ENCODE data around the gene TRIM10. TPM values are rescaled to one million over a fixed set of nuclear protein-coding genes. Genes with fewer than 3 reads are reported as not detected.

TRIM10 gene
- total and polyA plus RNA-seq, 10 of the 15 experiments (the other 5 are each of a cell fraction or from before 2014, with no cell fraction given): 0.01 TPM; not detected in 9

- TF ChIP-seq SP1 (IDR thresholded peaks at IDR 0.05; ENCODE audit: low read depth, low read length) (no peak), PAX8 (IDR thresholded peaks at IDR 0.05) (no peak), RCOR1 (conservative IDR thresholded peaks at IDR 0.05; ENCODE audit: low read depth, low read length) (no peak)
These were observed 7.0 kb downstream of the TRIM10 start (continued) for GRCh38 chr6:30154061-30154460.

- Histone ChIP-seq H3K79me2 (ENCODE audit: control insufficient read depth, insufficient read depth, low read length) (no peaks in the 10 kb centered on the region), H3K27ac (ENCODE audit: control insufficient read depth, insufficient read depth) (no peak overlapping the region), H3K36me3 (ENCODE audit: control insufficient read depth in 2 of 2, insufficient read depth in 2 of 2, low read length in 1 of 2) (no peaks in the 10 kb centered on the region), H3K4me2 (ENCODE audit: control insufficient read depth, insufficient read depth) (no peak overlapping the region), H3K4me3 (no peak overlapping the region), H3K27me3 (replicated peaks in 1 of 2; ENCODE audit: control insufficient read depth in 2 of 2, insufficient read depth in 2 of 2, low read length in 1 of 2) (peaks cover 0 to 2% of the 10 kb centered on the region in 2 experiments; a peak in 3 of 4 replicates), H2AFZ (ENCODE audit: control insufficient read depth, low read depth, low read length) (no peak overlapping the region), H3K9ac (ENCODE audit: control insufficient read depth, insufficient read depth, low read length) (no peak overlapping the region), H3K4me1 (ENCODE audit: control insufficient read depth, insufficient read depth, low read length) (peaks cover 1% of the 10 kb centered on the region; the same call in 1 of the 2 replicates), H4K20me1 (ENCODE audit: control insufficient read depth, insufficient read depth) (no peaks in the 10 kb centered on the region), H3K9me3 (replicated peaks; ENCODE audit: control insufficient read depth, insufficient read depth, low read length) (no peaks in the 10 kb centered on the region)
- 89% methylated on average over 3 of the region's 3 CpGs for WGBS (ENCODE audit: insufficient coverage, insufficient replicate concordance, low lambda C conversion rate, missing lambda C conversion rate)
- no peak for DNase-seq (ENCODE audit: low read depth, low spot score)
- SMC1A ChIA-PET (ENCODE audit: uncharacterized antibody, unreplicated experiment): interaction anchor here (1.3 kb wide), 1 partner anchor 10 kb away, joined by 3 read pairs; no protein-coding TSS in a partner anchor
- POLR2A ChIA-PET: interaction anchor here (0.5 kb wide), 1 partner anchor 42 kb away, joined by 6 read pairs; no protein-coding TSS in a partner anchor
- in situ Hi-C loops (cut with MboI) (no loop called here), intact Hi-C loops (cut with micrococcal nuclease; ENCODE audit: unreplicated experiment) (no loop called here)
- CTCF ChIA-PET: interaction anchor here (3.1 kb wide), 1 partner anchor 49 kb away, joined by 16 read pairs; no protein-coding TSS in a partner anchor
- no peak for FAIRE-seq
- no TSS peak for BruUV-seq (replicated peaks)
- RAD21 ChIA-PET (ENCODE audit: unreplicated experiment): no interaction called here
- no peak for ATAC-seq
- TF ChIP-seq RELB (IDR thresholded peaks at IDR 0.05; ENCODE audit: low read depth) (no peak), BMI1 (IDR thresholded peaks at IDR 0.05; ENCODE audit: borderline replicate concordance) (no peak), BCLAF1 (IDR thresholded peaks at IDR 0.05) (no peak), SMAD5 (IDR thresholded peaks at IDR 0.05; ENCODE audit: low read depth) (no peak), DPF2 (IDR thresholded peaks at IDR 0.05) (no peak), IRF4 (IDR thresholded peaks at IDR 0.05; ENCODE audit: low read depth, low read length) (no peak), PRDM15 (CRISPR knock-in tag; IDR thresholded peaks at IDR 0.05) (no peak), PBX3 (IDR thresholded peaks at IDR 0.05; ENCODE audit: insufficient replicate concordance, low read depth, low read length) (no peak)
These were observed 8.0 kb downstream of the TRIM10 start for GRCh38 chr6:30152910-30153610.
